HG03025 (cell line): ENCODE data around the gene KLKB1.
"Not testable (repeated sequence)": the region's sequence is repeated elsewhere in the genome, so short reads cannot be mapped to it uniquely, and the experiment has no call there.

Source experiments
- ATAC-seq: cut with Tn5 transposase; IDR thresholded peaks from one replicate; pipeline ENCODE4 v1.9.1; 2021; ENCODE audit warnings: mild to moderate bottlenecking, moderate library complexity; ENCODE audit not compliant: unreplicated experiment, low FRiP score

The KLKB1 gene

GRCh38 chr4:186226521-186227189, 652 bp upstream of the KLKB1 start:
- ATAC-seq: no peak

GRCh38 chr4:186227744-186228513, 622 bp downstream of the KLKB1 start:
- ATAC-seq: no peak

- ATAC-seq: no peak
Measured at GRCh38 chr4:186228514-186228894, 1.2 kb downstream of the KLKB1 start.

DNA sequence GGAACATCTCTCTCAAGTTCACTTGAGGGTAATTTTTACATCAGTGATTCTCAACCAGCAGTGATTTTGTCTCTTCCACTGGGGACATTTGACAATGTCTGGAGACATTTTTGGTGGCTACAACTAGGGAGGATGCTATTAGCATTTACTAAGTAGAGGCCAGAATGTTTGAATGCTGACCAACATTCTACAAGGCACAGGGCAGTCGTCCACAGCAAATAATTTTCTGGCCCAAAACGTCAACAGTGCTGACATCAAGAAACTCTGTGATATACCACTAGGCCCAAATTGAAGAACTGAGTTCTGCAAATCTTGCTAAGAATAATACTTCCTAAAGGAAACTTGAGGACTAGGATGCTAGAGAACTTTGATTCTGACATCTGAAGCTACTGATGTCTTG, 7.1 kb downstream of the KLKB1 start:
- ATAC-seq: no peak

GRCh38 chr4:186236126-186236525, 8.8 kb downstream of the KLKB1 start:
- no peak for ATAC-seq

- no peak for ATAC-seq
Measured at GRCh38 chr4:186240452-186240847, 13.1 kb downstream of the KLKB1 start.

DNA sequence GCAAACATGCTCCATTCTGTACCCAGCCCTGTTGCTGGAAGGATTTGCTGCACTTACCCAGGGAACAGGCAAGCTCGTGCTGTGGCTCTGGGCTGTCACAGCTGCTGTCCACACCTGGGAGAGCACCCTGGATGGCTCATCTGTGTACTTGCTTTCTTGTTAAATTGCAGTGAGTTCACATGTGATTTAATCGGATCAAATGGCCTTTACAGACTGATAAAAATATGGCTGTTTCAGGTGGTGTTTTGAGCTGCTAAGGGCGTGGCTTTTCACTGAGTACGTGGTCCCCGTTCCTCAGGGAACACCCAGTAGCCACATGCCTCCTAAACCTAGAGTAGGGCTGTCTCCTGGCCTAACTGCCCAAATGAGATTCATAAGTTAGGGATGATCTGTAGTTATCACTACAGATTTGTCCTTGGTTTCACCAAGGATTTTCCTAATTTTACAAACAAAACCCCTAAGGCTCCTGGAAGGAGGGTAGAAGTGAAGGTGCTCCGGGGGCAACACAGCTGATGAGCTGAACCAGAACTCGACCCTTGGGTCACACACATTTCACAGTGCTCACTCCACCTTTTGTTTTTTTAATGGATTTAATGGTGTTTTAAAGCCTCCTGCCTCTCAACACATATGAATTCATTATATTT, 13.7 kb downstream of the KLKB1 start:
- ATAC-seq: no peak

GRCh38 chr4:186241616-186242015, 14.3 kb downstream of the KLKB1 start:
- ATAC-seq: no peak

DNA sequence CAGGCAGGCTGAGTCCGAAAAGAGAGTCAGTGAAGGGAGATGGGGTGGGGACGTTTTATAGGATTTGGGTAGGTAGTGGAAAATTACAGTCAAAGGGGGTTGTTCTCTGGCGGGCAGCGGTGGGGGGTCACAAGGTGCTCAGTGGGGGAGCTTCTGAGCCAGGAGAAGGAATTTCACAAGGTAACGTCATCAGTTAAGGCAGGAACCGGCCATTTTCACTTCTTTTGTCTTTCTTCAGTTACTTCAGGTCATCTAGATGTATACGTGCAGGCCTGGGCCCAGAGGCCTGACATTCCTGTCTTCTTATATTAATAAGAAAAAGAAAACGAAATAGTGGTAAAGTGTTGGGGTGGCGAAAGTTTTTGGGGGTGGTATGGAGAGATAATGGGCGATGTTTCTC, 14.7 kb downstream of the KLKB1 start:
- ATAC-seq: not testable (repeated sequence)

- ATAC-seq: no peak
Measured at GRCh38 chr4:186243331-186243730, 16.0 kb downstream of the KLKB1 start.

DNA sequence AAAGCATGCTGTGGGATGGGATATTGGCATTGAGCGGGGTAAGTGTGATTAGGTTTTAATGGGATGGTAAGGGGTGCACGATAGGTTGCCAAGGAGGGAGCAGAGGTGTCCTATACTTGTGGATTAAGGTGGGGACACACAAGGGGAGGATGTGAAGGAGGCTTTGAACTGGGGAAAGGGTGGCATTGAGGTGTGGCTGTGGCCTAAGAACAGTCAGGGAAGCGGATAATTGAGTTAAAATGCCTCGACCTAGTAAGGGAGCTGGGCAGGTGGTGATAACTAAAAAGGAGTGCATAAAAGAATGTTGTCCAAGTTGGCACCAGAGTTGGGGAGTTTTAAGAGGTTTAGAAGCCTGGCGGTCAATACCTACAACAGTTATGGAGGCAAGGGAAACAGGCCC, 17.5 kb downstream of the KLKB1 start:
- ATAC-seq: no peak

GRCh38 chr4:186247062-186247752, 19.9 kb downstream of the KLKB1 start:
- not testable (repeated sequence) for ATAC-seq

- no peak for ATAC-seq
Measured at GRCh38 chr4:186248643-186249042, 21.3 kb downstream of the KLKB1 start.

- no peak for ATAC-seq
Measured at GRCh38 chr4:186249785-186250754, 22.8 kb downstream of the KLKB1 start.

GRCh38 chr4:186250760-186251159, 23.5 kb downstream of the KLKB1 start:
- ATAC-seq: no peak

GRCh38 chr4:186255122-186255521, 27.8 kb downstream of the KLKB1 start:
- no peak for ATAC-seq

- no peak for ATAC-seq
Measured at GRCh38 chr4:186258216-186258811, 31.0 kb downstream of the KLKB1 start.

GRCh38 chr4:186260117-186260503, 32.8 kb downstream of the KLKB1 start:
- no peak for ATAC-seq
